Keratinocyte (primary cell): ENCODE measurements around the gene DRG2.

Experiments
- CTCF ChIP-seq, 3 experiments: IDR thresholded peaks in 1 of 3; conservative IDR thresholded peaks in 1 of 3; optimal IDR thresholded peaks in 1 of 3; 2 replicates in 2 of 3; 3 replicates in 1 of 3; pipeline versions ENCODE3 to v1.5.1; 2011; ENCODE audit warnings: low read length in 3 of 3, mild to moderate bottlenecking in 3 of 3, moderate library complexity in 2 of 3, control low read depth in 1 of 3, inconsistent platforms in 1 of 3; ENCODE audit not compliant: insufficient read depth in 2 of 3; ENCODE audit errors: extremely low read depth in 1 of 3
- EZH2 ChIP-seq: IDR thresholded peaks from one replicate; pipeline ENCODE4 v1.6.1; 2012; ENCODE audit warnings: inconsistent platforms, mild to moderate bottlenecking, low read length, moderate library complexity

DNA sequence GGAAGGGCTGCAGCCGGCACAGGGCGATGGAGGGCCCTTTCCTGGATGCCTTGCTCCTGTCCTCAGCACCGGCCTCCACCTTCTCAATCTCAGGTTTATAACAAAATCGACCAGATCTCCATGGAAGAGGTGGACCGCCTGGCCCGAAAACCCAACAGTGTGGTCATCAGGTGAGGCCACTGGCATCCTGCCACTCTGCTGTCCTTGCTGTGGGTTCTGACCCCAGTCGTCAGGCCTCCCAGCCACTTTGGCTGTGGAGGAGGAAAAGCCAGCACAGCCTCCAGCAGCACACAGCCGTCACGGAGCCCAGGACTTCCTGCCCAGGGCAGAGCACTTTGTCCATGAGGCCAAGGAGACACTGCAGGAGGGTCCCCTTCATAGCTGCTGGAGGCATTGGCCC, 14.1 kb downstream of the DRG2 start:
- TF ChIP-seq CTCF (optimal IDR thresholded peaks at IDR 0.05 in 1 of 3, IDR thresholded peaks at IDR 0.05 in 1 of 3, conservative IDR thresholded peaks at IDR 0.05 in 1 of 3; ENCODE audit: extremely low read depth in 1 of 3, insufficient read depth in 2 of 3, low read length in 3 of 3) (no peak), EZH2 (no peak)
